NT2/D1 (cell line): Measurements from ENCODE around the gene CLEC19A.

ENCODE experiments used
- YY1 ChIP-seq: IDR thresholded peaks from 2 replicates; pipeline ENCODE4 v1.6.1; 2011; ENCODE audit not compliant: insufficient read length, insufficient read depth
- ZNF274 ChIP-seq: IDR thresholded peaks from 2 replicates; pipeline ENCODE4 v1.6.1; 2011; ENCODE audit warnings: mild to moderate bottlenecking, low read depth, low read length

DNA sequence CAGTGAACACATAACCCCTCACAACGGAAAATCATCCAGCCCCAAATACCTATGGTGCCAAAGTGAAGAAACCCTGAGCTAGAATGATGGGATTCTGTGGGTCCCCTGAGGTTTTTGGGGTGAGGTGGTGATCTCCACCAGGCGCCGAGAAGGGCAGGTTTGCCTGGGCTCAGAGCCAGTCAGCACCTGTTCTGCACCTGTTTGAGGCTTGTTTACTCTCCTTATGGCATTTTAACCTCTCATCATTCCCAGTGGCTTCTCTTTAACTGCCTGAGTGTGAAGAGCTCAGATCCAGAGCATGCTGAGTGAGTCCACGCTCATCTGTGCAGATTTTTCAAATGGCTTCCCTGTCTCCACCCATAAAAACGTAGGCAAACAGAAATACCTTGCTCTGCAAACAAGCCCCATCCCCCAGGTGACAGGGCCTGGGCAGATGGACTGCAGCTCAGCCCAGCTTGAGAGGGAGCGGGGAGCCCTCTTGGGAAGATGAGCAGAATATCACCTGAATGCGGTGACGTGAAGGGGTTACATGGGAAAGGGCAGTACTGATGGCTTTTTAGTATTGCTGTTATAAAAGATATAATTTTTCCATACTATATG is 40.1 kb upstream of the CLEC19A start:
- TF ChIP-seq YY1, result no peak
- TF ChIP-seq ZNF274, result no peak
